ENCODE measurements around the gene PRPSAP2. TPM values are rescaled to one million over a fixed set of nuclear protein-coding genes. Genes with fewer than 3 reads are reported as not detected.

Gene PRPSAP2
- total RNA-seq, 2 donors from 2014 or later, result 34.8 to 35.9 TPM

DNA sequence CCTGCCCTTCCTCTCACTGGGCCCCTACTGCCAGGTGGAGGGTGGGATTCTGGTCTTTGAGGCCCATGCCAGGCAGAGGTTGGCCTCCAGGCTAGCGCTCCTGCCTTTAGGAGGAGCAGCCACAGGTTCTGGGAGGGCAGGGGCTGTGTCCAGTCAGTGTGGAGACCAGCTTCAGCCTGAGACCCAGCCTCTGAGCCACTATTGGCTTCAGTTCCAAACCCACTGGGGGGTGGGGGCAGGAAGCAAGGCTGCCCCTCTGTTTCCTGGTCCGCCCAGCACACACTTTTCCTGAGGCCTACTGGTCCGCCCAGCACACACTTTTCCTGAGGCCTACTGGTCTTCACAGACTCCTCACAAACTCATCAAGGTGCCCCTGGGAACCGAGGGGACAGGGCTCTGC, 110.4 kb downstream of the PRPSAP2 start:
- peak; percentile 24 for DNase-seq
- Histone ChIP-seq H3K4me1 (peaks cover 15% of the 10 kb centered on the region), H3K9ac (ENCODE audit: low read depth in 2 of 2, low read length in 2 of 2) (peak overlapping the region in 1 of 2 donors; percentile 86), H3K36me3 (no peaks in the 10 kb centered on the region), H3K4me3 (no peak overlapping the region), H3K27ac (no peak overlapping the region), H3K27me3 (no peaks in the 10 kb centered on the region), H3K9me3 (no peaks in the 10 kb centered on the region)
- intact Hi-C loops (cut with DNase I), result loop anchor here (10.0 kb wide), 1 partner anchor 56 kb away; no protein-coding TSS in a partner anchor
- TF ChIP-seq, protein P1, sequence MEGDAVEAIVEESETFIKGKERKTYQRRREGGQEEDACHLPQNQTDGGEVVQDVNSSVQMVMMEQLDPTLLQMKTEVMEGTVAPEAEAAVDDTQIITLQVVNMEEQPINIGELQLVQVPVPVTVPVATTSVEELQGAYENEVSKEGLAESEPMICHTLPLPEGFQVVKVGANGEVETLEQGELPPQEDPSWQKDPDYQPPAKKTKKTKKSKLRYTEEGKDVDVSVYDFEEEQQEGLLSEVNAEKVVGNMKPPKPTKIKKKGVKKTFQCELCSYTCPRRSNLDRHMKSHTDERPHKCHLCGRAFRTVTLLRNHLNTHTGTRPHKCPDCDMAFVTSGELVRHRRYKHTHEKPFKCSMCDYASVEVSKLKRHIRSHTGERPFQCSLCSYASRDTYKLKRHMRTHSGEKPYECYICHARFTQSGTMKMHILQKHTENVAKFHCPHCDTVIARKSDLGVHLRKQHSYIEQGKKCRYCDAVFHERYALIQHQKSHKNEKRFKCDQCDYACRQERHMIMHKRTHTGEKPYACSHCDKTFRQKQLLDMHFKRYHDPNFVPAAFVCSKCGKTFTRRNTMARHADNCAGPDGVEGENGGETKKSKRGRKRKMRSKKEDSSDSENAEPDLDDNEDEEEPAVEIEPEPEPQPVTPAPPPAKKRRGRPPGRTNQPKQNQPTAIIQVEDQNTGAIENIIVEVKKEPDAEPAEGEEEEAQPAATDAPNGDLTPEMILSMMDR (IDR thresholded peaks at IDR 0.05), result no peak

DNA sequence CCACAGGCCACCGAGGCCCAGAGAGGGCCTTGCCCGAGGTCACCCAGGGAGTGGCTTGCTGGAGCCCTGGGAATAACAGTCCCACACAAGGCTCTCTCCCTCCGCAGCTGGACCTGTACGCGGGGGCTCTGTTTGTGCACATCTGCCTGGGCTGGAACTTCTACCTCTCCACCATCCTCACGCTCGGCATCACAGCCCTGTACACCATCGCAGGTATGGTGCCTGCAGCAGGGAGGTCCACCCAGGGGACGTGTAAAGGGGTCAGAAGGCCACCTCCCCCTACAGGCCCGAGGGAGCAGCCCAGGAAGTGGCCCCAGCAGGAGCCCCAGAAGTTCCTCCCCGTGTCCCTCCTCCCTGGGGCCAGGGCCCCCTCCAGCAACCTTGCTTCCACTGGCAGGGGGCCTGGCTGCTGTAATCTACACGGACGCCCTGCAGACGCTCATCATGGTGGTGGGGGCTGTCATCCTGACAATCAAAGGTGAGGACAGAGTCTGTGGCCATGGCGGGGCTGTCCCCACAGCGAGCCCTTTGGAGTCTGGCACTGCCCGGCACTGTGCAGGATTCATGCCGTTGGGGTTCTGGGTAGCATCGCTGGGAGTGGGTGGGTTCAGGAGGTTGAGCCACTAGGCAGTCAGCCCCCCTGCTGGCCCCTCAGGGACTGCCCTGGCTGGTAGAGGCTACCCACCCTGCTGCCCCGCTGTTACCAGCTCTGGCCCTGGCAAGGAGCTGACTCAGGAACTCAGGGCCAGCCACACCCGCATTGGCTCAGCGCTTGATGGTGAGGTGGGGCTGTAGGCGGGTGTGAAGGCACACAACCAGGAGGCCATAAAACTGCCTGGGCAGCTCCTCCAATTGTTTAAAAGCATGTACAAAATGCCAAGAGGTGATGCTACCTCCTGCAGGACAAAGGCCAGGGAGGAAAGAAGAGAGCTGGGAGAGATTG, 111.3 kb downstream of the PRPSAP2 start:
- no peaks in the 10 kb centered on the region for H3K9me3 ChIP-seq
- no peaks in the 10 kb centered on the region for H3K27me3 ChIP-seq
- H3K36me3 ChIP-seq, result no peaks in the 10 kb centered on the region
- H3K4me1 ChIP-seq, result peaks cover 15% of the 10 kb centered on the region
- peak; percentile 93 for DNase-seq
- H3K9ac ChIP-seq (ENCODE audit: low read depth in 2 of 2, low read length in 2 of 2), result peak overlapping the region; percentile 73 to 86
- intact Hi-C loops (cut with DNase I), result loop anchor here (10.0 kb wide), 1 partner anchor 56 kb away; no protein-coding TSS in a partner anchor
- TF ChIP-seq, protein P1 (IDR thresholded peaks at IDR 0.05), result no peak
- H3K4me3 ChIP-seq, result no peak overlapping the region
- H3K27ac ChIP-seq, result peak overlapping the region; percentile 72

DNA sequence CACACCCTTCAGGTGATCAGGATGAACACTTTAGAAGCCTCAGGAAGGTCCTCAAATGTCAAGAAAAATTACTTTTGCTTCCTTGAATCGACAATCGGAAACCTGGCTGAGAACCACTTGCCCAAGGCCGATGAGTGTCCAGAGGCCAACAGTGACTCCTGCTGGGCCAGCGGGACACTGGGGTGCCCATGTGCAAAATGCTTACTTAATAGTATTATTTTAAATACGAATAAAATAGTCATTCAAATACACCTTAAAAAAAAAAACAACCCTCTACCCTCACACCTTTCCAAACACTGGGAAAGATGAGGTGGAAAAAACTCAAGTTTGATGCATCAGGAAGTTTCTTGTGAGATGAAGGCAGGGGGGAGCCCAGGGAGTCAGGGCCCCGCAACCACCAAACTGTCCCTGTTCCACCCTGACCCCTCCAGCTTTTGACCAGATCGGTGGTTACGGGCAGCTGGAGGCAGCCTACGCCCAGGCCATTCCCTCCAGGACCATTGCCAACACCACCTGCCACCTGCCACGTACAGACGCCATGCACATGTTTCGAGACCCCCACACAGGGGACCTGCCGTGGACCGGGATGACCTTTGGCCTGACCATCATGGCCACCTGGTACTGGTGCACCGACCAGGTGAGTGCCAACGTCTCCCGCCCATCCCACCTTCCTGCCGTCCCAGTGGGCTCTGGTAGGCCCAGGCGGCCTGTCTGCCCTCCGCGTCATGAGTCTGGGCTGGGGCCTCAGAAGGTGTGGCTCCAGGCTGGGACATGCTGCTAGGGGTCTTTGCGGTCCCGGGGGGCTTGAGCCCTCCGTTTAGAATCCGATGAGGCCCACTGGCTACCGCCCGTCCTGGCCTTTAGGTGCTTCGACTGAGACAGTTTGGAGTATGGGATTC, 112.9 kb downstream of the PRPSAP2 start:
- Histone ChIP-seq H3K27ac (peak overlapping the region; percentile 72), H3K27me3 (no peaks in the 10 kb centered on the region), H3K9ac (ENCODE audit: low read depth in 2 of 2, low read length in 2 of 2) (peak overlapping the region in 1 of 2 donors; percentile 86), H3K4me1 (peaks cover 15% of the 10 kb centered on the region), H3K4me3 (no peak overlapping the region), H3K9me3 (no peaks in the 10 kb centered on the region), H3K36me3 (no peaks in the 10 kb centered on the region)
- TF ChIP-seq, protein P1 (IDR thresholded peaks at IDR 0.05), result no peak
- DNase-seq, result no peak
- intact Hi-C loops (cut with DNase I), result no loop called here

DNA sequence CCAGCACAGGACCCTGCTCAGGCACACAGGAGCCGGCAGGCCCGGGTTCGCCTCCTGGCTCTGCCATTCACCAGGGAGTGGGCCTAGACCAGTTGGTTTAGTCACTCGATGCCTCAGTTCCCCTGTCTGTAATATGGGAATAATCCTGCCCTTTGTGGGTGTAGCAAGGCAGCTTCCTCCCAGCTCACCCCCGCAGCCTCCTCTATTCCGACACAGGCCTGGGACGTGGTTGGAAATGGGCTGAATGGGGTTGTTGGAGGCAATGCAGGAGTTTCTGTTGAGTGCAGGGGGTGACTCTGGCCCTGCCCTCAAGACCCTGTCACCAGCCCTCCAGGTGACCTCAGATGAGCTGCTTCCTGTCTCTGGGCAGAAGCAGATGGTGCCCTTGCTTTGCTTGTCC, 113.9 kb downstream of the PRPSAP2 start:
- no peaks in the 10 kb centered on the region for H3K36me3 ChIP-seq
- intact Hi-C loops (cut with DNase I), result no loop called here
- no peaks in the 10 kb centered on the region for H3K27me3 ChIP-seq
- H3K4me3 ChIP-seq, result no peak overlapping the region
- H3K27ac ChIP-seq, result no peak overlapping the region
- H3K4me1 ChIP-seq, result peaks cover 15% of the 10 kb centered on the region
- TF ChIP-seq, protein P1 (IDR thresholded peaks at IDR 0.05), result no peak
- H3K9me3 ChIP-seq, result no peaks in the 10 kb centered on the region
- no peak overlapping the region for H3K9ac ChIP-seq (ENCODE audit: low read depth in 2 of 2, low read length in 2 of 2)
- DNase-seq, result no peak

Measured in colonic mucosa (tissue), 4 donors.